Upper lobe of left lung (tissue), 4 donors: ENCODE measurements around the gene ESYT2.

Source experiments
- CTCF ChIP-seq, 6 experiments: fragments of 450-650 bp in 4 of 6; fragments of 200-600 bp in 2 of 6; sonication (generic) in 2 of 6; IDR thresholded peaks; one replicate each; pipeline ENCODE4 v1.5.1; 2016 to 2019; ENCODE audit warnings: antibody characterized with exemption in 6 of 6
- POLR2AphosphoS5 ChIP-seq, 2 donors: sonication (generic); formaldehyde crosslinking; IDR thresholded peaks; one replicate each; pipeline ENCODE4 v1.5.1; 2017; ENCODE audit warnings: antibody characterized with exemption in 2 of 2

GRCh38 chr7:158725506-158725800, 103.9 kb downstream of the ESYT2 start:
- TF ChIP-seq CTCF (IDR thresholded peaks at IDR 0.05) (no peak), POLR2AphosphoS5 (IDR thresholded peaks at IDR 0.05) (no peak)
